Astrocyte (in vitro differentiated cells and primary cell): ENCODE measurements around the gene TMEM259. TPM values are rescaled to one million over a fixed set of nuclear protein-coding genes. Genes with fewer than 3 reads are reported as not detected.

ENCODE experiments used
- DNase-seq: peaks from one replicate; pipeline ENCODE4 v3.0.0-alpha.2; 2010; ENCODE audit warnings: low read depth
- FAIRE-seq: peaks from 2 replicates; lab custom pipeline; 2011; peaks lifted over from hg19 to GRCh38; lab: Jason Lieb, UNC
- H2AFZ ChIP-seq: 2 replicates; pipeline ENCODE4 v1.6.0; 2012; ENCODE audit warnings: low read depth, low read length, inconsistent platforms
- H3K27ac ChIP-seq: 2 replicates; pipeline ENCODE4 v1.5.1; 2011; ENCODE audit warnings: low read depth, low read length, inconsistent platforms
- H3K27me3 ChIP-seq: 2 replicates; pipeline ENCODE4 v1.6.0; 2011; ENCODE audit warnings: low read length, inconsistent platforms; ENCODE audit not compliant: insufficient read depth
- H3K36me3 ChIP-seq: 2 replicates; pipeline ENCODE4 v1.5.1; 2011; ENCODE audit warnings: low read length, inconsistent platforms; ENCODE audit not compliant: insufficient read depth
- H3K4me1 ChIP-seq: 2 replicates; pipeline ENCODE4 v1.5.1; 2011; ENCODE audit warnings: low read length, inconsistent platforms; ENCODE audit not compliant: insufficient read depth
- H3K4me2 ChIP-seq: 2 replicates; pipeline ENCODE4 v1.6.0; 2012; ENCODE audit warnings: low read length, inconsistent platforms
- H3K4me3 ChIP-seq: 2 replicates; pipeline ENCODE4 v1.5.1; 2011; ENCODE audit warnings: low read depth, mild to moderate bottlenecking, low read length, inconsistent platforms; ENCODE audit not compliant: insufficient read depth
- H3K79me2 ChIP-seq: 2 replicates; pipeline ENCODE4 v1.6.0; 2012; ENCODE audit warnings: mild to moderate bottlenecking, low read length, inconsistent platforms; ENCODE audit not compliant: insufficient read depth
- H3K9ac ChIP-seq: 2 replicates; pipeline ENCODE4 v1.6.0; 2012; ENCODE audit warnings: mild to moderate bottlenecking, low read length, inconsistent platforms
- H3K9me3 ChIP-seq: 2 replicates; pipeline ENCODE4 v1.5.1; 2012; ENCODE audit warnings: low read depth, mild to moderate bottlenecking, low read length, inconsistent platforms; ENCODE audit not compliant: insufficient read depth
- H4K20me1 ChIP-seq: 2 replicates; pipeline ENCODE4 v1.6.0; 2012; ENCODE audit warnings: low read length, inconsistent platforms; ENCODE audit not compliant: insufficient read depth
- H3K27ac Mint-ChIP-seq: one replicate; pipeline ENCODE4 v1.8.0; 2021; ENCODE audit warnings: mild to moderate bottlenecking, mixed read lengths; ENCODE audit not compliant: unreplicated experiment
- H3K27me3 Mint-ChIP-seq: one replicate; pipeline ENCODE4 v1.8.0; 2021; ENCODE audit warnings: low read depth, mixed read lengths; ENCODE audit not compliant: unreplicated experiment
- H3K36me3 Mint-ChIP-seq: one replicate; pipeline ENCODE4 v1.8.0; 2021; ENCODE audit warnings: low read depth, mixed read lengths; ENCODE audit not compliant: unreplicated experiment
- H3K4me1 Mint-ChIP-seq: one replicate; pipeline ENCODE4 v1.8.0; 2021; ENCODE audit warnings: low read depth, mixed read lengths; ENCODE audit not compliant: unreplicated experiment
- H3K4me3 Mint-ChIP-seq: one replicate; pipeline ENCODE4 v1.8.0; 2021; ENCODE audit warnings: mild to moderate bottlenecking, moderate library complexity, mixed read lengths; ENCODE audit not compliant: unreplicated experiment
- H3K9me3 Mint-ChIP-seq: one replicate; pipeline ENCODE4 v1.8.0; 2021; ENCODE audit warnings: mild to moderate bottlenecking, mixed read lengths; ENCODE audit not compliant: unreplicated experiment
- EZH2 ChIP-seq: IDR thresholded peaks from 2 replicates; pipeline ENCODE4 v1.6.1; 2012; ENCODE audit warnings: mild to moderate bottlenecking, low read length, inconsistent platforms; ENCODE audit not compliant: insufficient read depth
- total RNA-seq: library from RNA; stranded (reverse); gene quantifications from 2 replicates; pipeline ENCODE4 v1.2.1, GENCODE V29; 2021
- TF ChIP-seq, protein P1 (sequence below): IDR thresholded peaks from 2 replicates; pipeline ENCODE4 v1.5.1; 2011; ENCODE audit warnings: low read depth, mild to moderate bottlenecking, inconsistent platforms, low read length, moderate library complexity; ENCODE audit not compliant: insufficient read depth

Gene TMEM259
- total RNA-seq, 1 donor from 2014 or later: 155 TPM

DNA sequence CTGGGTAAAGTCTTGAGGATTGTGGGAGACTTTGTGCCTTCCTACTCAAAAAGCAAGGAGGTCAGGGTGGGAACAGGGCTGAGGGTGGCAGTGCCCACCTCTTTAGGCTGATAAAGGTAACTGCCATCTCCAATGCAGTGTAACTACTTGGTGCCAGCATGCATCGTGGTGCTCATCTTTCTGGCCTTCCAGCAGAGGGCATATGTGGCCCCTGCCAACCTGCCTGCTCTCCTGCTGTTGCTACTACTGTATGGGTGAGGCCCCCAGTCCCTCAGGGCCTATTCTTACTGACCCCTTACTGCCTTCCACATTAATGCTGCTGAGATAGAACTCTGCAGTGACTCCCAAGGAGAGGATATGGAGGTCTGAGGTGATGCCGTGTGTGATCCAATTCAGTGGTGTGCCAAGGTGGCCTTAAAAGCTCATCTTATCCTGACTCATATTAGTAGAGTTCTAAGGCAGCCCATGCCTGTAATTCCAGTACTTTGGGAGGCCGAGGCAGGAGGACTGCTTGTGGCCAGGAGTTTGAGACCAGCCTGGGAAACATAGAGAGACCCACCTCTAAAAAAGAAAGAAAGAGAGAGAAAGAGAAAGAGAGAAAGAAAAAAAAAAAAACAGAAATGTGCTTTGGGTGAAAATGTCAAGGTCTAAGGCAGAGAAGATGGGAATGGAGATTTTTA is 36.4 kb upstream of the TMEM259 start:
- Mint-ChIP-seq H3K9me3 (no peaks in the 10 kb centered on the region), H3K27me3 (no peaks in the 10 kb centered on the region), H3K27ac (no peak overlapping the region), H3K36me3 (peaks cover 18% of the 10 kb centered on the region), H3K4me3 (no peak overlapping the region), H3K4me1 (no peaks in the 10 kb centered on the region)
- Histone ChIP-seq H2AFZ (no peak overlapping the region), H4K20me1 (no peaks in the 10 kb centered on the region), H3K9ac (no peak overlapping the region), H3K27ac (no peak overlapping the region), H3K4me2 (no peak overlapping the region), H3K4me1 (no peaks in the 10 kb centered on the region), H3K79me2 (no peaks in the 10 kb centered on the region), H3K4me3 (no peak overlapping the region), H3K36me3 (no peaks in the 10 kb centered on the region), H3K27me3 (no peaks in the 10 kb centered on the region), H3K9me3 (peaks cover 28% of the 10 kb centered on the region)
- FAIRE-seq (peak; percentile 32), DNase-seq (peak; percentile 67)
- TF ChIP-seq EZH2: no peak
- TF ChIP-seq, protein P1, sequence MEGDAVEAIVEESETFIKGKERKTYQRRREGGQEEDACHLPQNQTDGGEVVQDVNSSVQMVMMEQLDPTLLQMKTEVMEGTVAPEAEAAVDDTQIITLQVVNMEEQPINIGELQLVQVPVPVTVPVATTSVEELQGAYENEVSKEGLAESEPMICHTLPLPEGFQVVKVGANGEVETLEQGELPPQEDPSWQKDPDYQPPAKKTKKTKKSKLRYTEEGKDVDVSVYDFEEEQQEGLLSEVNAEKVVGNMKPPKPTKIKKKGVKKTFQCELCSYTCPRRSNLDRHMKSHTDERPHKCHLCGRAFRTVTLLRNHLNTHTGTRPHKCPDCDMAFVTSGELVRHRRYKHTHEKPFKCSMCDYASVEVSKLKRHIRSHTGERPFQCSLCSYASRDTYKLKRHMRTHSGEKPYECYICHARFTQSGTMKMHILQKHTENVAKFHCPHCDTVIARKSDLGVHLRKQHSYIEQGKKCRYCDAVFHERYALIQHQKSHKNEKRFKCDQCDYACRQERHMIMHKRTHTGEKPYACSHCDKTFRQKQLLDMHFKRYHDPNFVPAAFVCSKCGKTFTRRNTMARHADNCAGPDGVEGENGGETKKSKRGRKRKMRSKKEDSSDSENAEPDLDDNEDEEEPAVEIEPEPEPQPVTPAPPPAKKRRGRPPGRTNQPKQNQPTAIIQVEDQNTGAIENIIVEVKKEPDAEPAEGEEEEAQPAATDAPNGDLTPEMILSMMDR: no peak

DNA sequence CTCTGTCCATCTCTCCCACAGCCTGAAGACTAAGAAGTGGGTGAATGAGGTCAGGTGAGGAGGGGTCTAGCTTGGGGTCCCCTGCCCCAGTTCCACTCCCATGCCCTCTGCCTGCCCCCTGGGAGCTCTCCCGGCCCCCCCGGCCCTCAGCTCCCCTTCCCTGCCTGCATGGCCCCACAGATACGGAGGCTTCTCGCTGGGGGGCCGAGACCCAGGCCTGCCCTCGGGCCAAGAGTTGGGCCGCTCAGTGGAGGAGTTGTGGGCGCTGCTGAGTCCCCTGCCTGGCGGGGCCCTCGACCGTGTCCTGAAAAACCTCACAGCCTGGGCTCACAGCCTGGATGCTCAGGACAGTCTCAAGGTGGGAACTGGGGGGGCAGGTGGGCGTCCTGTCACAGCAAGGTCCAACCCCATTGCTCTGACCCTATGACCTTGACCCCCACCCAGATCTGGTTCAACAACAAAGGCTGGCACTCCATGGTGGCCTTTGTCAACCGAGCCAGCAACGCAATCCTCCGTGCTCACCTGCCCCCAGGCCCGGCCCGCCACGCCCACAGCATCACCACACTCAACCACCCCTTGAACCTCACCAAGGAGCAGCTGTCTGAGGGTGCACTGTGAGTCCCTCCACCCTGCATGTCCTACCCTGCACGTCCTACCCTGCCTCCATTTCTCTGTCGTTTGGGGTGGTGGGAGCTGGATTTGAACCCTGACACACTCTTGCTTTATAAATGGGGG is 35.1 kb upstream of the TMEM259 start:
- Histone ChIP-seq H3K4me2 (no peak overlapping the region), H3K79me2 (no peaks in the 10 kb centered on the region), H3K4me1 (no peaks in the 10 kb centered on the region), H3K9ac (no peak overlapping the region), H4K20me1 (no peaks in the 10 kb centered on the region), H3K4me3 (no peak overlapping the region), H3K27ac (no peak overlapping the region), H2AFZ (no peak overlapping the region), H3K36me3 (no peaks in the 10 kb centered on the region), H3K27me3 (no peaks in the 10 kb centered on the region), H3K9me3 (peaks cover 28% of the 10 kb centered on the region)
- Mint-ChIP-seq H3K9me3 (no peaks in the 10 kb centered on the region), H3K27me3 (no peaks in the 10 kb centered on the region), H3K27ac (no peak overlapping the region), H3K4me3 (no peak overlapping the region), H3K4me1 (no peaks in the 10 kb centered on the region), H3K36me3 (peaks cover 22% of the 10 kb centered on the region)
- no peak for DNase-seq
- FAIRE-seq: no peak
- TF ChIP-seq EZH2: no peak
- TF ChIP-seq, protein P1: no peak

DNA sequence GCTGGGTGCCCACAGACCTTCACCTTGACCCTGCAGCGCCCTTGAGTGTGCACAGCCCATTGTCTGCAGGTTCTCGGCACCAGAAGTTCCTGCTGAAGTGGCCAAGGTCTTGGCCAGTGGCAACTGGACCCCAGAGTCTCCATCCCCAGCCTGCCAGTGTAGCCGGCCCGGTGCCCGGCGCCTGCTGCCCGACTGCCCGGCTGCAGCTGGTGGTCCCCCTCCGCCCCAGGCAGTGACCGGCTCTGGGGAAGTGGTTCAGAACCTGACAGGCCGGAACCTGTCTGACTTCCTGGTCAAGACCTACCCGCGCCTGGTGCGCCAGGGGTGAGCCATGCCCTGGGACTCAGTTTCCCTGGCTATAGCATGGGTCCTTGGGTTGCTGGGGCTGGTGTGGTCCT is 34.1 kb upstream of the TMEM259 start:
- no peak for FAIRE-seq
- no peaks in the 10 kb centered on the region for H3K4me1 Mint-ChIP-seq
- Histone ChIP-seq H3K27me3 (no peaks in the 10 kb centered on the region), H4K20me1 (no peaks in the 10 kb centered on the region), H3K4me1 (no peaks in the 10 kb centered on the region), H2AFZ (no peak overlapping the region), H3K4me3 (no peak overlapping the region), H3K9me3 (peaks cover 28% of the 10 kb centered on the region), H3K36me3 (no peaks in the 10 kb centered on the region), H3K4me2 (no peak overlapping the region), H3K9ac (no peak overlapping the region), H3K79me2 (no peaks in the 10 kb centered on the region), H3K27ac (no peak overlapping the region)
- no peaks in the 10 kb centered on the region for H3K9me3 Mint-ChIP-seq
- peaks cover 22% of the 10 kb centered on the region for H3K36me3 Mint-ChIP-seq
- H3K4me3 Mint-ChIP-seq: no peak overlapping the region
- no peak for TF ChIP-seq EZH2
- TF ChIP-seq, protein P1: no peak
- DNase-seq: no peak
- H3K27me3 Mint-ChIP-seq: no peaks in the 10 kb centered on the region
- no peak overlapping the region for H3K27ac Mint-ChIP-seq
